ENCODE data around the gene PCSK4.

The PCSK4 gene

GRCh38 chr19:1451916-1452801, 38.0 kb downstream of the PCSK4 start:
- H3K36me3 ChIP-seq (ENCODE audit: insufficient read depth, low read length), result no peaks in the 10 kb centered on the region
- no peaks in the 10 kb centered on the region for H3K9me3 ChIP-seq (replicated peaks; ENCODE audit: low read length)
- H3K4me3 ChIP-seq (ENCODE audit: low read length), result no peak overlapping the region
- H3K9ac ChIP-seq (ENCODE audit: low read depth, low read length), result no peak overlapping the region
- peaks cover 13% of the 10 kb centered on the region for H3K4me1 ChIP-seq (ENCODE audit: control insufficient read depth, insufficient read depth, low read length)
- H3K4me2 ChIP-seq (ENCODE audit: low read length), result no peak overlapping the region
- H3K27me3 ChIP-seq (ENCODE audit: control insufficient read depth, insufficient read depth, low read length), result peaks cover 88% of the 10 kb centered on the region

- Histone ChIP-seq H3K4me1 (ENCODE audit: control insufficient read depth, insufficient read depth, low read length) (peaks cover 19% of the 10 kb centered on the region), H3K27me3 (ENCODE audit: control insufficient read depth, insufficient read depth, low read length) (peaks cover 86% of the 10 kb centered on the region), H3K4me3 (ENCODE audit: low read length) (no peak overlapping the region), H3K36me3 (ENCODE audit: insufficient read depth, low read length) (no peaks in the 10 kb centered on the region), H3K9ac (ENCODE audit: low read depth, low read length) (no peak overlapping the region), H3K4me2 (ENCODE audit: low read length) (no peak overlapping the region), H3K9me3 (replicated peaks; ENCODE audit: low read length) (no peaks in the 10 kb centered on the region)
These were observed 39.1 kb downstream of the PCSK4 start for GRCh38 chr19:1450735-1451731.

- H3K4me1 ChIP-seq (ENCODE audit: control insufficient read depth, insufficient read depth, low read length), result peaks cover 23% of the 10 kb centered on the region
- H3K9ac ChIP-seq (ENCODE audit: low read depth, low read length), result no peak within 1 kb of the TSS
These were observed 40.4 kb downstream of the PCSK4 start, which contains the start of gene APC2 for GRCh38 chr19:1449467-1450442. TSS of gene APC2 (plus strand) at chr19:1450121. CDS start at chr19:1453002, 2,881 bp downstream.

DNA sequence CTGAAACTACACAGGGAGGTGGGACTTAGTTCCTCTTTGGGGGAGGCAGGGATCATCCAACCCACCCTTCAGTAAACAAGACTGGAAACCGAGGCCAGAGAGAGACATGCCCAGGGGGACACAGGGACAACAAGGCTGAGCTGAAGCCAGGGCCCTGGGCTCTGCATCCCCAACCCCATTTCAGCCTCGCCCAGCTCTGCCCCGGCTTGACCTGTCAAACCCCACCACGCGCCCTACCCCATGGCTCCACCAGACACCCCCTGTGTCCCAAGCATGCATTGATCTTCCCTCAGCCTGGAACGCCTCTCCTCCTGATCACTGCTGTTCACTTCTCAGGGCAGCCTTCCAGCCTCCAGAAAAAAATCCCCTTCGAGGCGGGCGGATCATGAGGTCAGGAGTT, 42.2 kb downstream of the PCSK4 start:
- no peak overlapping the region for H3K4me2 ChIP-seq (ENCODE audit: low read length)
- no peak overlapping the region for H3K4me3 ChIP-seq (ENCODE audit: low read length)
- no peaks in the 10 kb centered on the region for H3K9me3 ChIP-seq (replicated peaks; ENCODE audit: low read length)
- H3K36me3 ChIP-seq (ENCODE audit: insufficient read depth, low read length), result peaks cover 2% of the 10 kb centered on the region
- H3K4me1 ChIP-seq (ENCODE audit: control insufficient read depth, insufficient read depth, low read length), result peaks cover 16% of the 10 kb centered on the region
- H3K9ac ChIP-seq (ENCODE audit: low read depth, low read length), result no peak overlapping the region
- H3K27me3 ChIP-seq (ENCODE audit: control insufficient read depth, insufficient read depth, low read length), result peaks cover 61% of the 10 kb centered on the region

More at GRCh38 chr19:1449467-1450442, 40.4 kb downstream of the PCSK4 start, which contains the start of gene APC2:
- no peaks in the 10 kb centered on the region for H3K9me3 ChIP-seq (replicated peaks; ENCODE audit: low read length)
- no peaks in the 10 kb centered on the region for H3K36me3 ChIP-seq (ENCODE audit: insufficient read depth, low read length)
- H3K27me3 ChIP-seq (ENCODE audit: control insufficient read depth, insufficient read depth, low read length), result peaks cover 74% of the 10 kb centered on the region
- peak within 1 kb of the TSS; percentile 22 for H3K4me2 ChIP-seq (ENCODE audit: low read length)
- H3K4me3 ChIP-seq (ENCODE audit: low read length), result no peak within 1 kb of the TSS

GRCh38 chr19:1447504-1447903, 42.6 kb downstream of the PCSK4 start:
- Histone ChIP-seq H3K27me3 (ENCODE audit: control insufficient read depth, insufficient read depth, low read length) (peaks cover 56% of the 10 kb centered on the region), H3K4me1 (ENCODE audit: control insufficient read depth, insufficient read depth, low read length) (peaks cover 16% of the 10 kb centered on the region), H3K36me3 (ENCODE audit: insufficient read depth, low read length) (peaks cover 6% of the 10 kb centered on the region), H3K4me3 (ENCODE audit: low read length) (no peak overlapping the region), H3K9ac (ENCODE audit: low read depth, low read length) (no peak overlapping the region), H3K4me2 (ENCODE audit: low read length) (no peak overlapping the region), H3K9me3 (replicated peaks; ENCODE audit: low read length) (no peaks in the 10 kb centered on the region)

- Histone ChIP-seq H3K4me1 (ENCODE audit: control insufficient read depth, insufficient read depth, low read length) (peaks cover 12% of the 10 kb centered on the region), H3K9ac (ENCODE audit: low read depth, low read length) (no peak overlapping the region), H3K36me3 (ENCODE audit: insufficient read depth, low read length) (peaks cover 12% of the 10 kb centered on the region), H3K4me2 (ENCODE audit: low read length) (no peak overlapping the region), H3K27me3 (ENCODE audit: control insufficient read depth, insufficient read depth, low read length) (peaks cover 50% of the 10 kb centered on the region), H3K9me3 (replicated peaks; ENCODE audit: low read length) (no peaks in the 10 kb centered on the region), H3K4me3 (ENCODE audit: low read length) (no peak overlapping the region)
These were observed 43.3 kb downstream of the PCSK4 start for GRCh38 chr19:1446713-1447481.

GRCh38 chr19:1445932-1446712, 44.0 kb downstream of the PCSK4 start:
- H3K4me2 ChIP-seq (ENCODE audit: low read length), result peak overlapping the region; percentile 49
- no peak overlapping the region for H3K4me3 ChIP-seq (ENCODE audit: low read length)
- H3K4me1 ChIP-seq (ENCODE audit: control insufficient read depth, insufficient read depth, low read length), result peaks cover 12% of the 10 kb centered on the region
- H3K27me3 ChIP-seq (ENCODE audit: control insufficient read depth, insufficient read depth, low read length), result peaks cover 43% of the 10 kb centered on the region
- H3K9ac ChIP-seq (ENCODE audit: low read depth, low read length), result no peak overlapping the region
- no peaks in the 10 kb centered on the region for H3K9me3 ChIP-seq (replicated peaks; ENCODE audit: low read length)
- peaks cover 20% of the 10 kb centered on the region for H3K36me3 ChIP-seq (ENCODE audit: insufficient read depth, low read length)

DNA sequence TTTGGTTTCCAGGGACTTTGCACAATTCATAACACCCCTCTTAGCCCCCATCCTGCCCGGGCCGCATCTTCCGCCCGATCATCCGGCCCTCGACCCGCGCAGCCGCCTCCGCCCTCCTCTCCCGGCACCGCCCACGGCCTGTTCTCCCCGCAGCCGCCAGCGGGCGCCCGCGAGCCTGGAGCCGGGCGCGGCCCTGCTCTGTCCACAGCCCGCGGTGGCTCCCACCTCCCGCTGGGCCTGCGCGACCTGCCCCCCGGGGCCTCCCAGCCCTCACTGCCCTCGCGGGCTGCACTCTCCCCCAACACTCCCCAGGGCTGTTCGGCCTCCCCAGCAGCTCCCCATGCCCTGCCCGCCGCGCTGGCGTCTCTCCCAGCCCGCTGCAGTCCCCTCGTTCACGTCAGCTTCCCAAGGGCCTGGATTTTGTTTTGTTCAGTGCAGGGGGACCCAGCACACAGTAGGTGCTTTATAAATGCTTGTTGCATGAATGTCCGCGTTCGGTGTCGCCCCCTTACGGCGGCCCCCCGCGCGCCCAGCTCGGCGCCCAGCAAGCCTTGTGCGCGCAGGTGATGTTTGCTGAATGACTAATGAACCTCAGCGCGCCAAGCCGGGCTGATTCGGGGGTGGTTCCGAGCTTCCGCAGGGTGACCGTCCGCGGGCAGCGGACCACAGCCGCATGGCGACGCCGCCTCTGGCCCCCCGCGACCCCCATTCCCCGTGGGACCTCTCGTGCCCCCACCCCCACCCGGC, 44.8 kb downstream of the PCSK4 start:
- Histone ChIP-seq H3K9ac (ENCODE audit: low read depth, low read length) (no peak overlapping the region), H3K4me2 (ENCODE audit: low read length) (peak overlapping the region; percentile 79), H3K4me3 (ENCODE audit: low read length) (no peak overlapping the region), H3K36me3 (ENCODE audit: insufficient read depth, low read length) (peaks cover 27% of the 10 kb centered on the region), H3K9me3 (replicated peaks; ENCODE audit: low read length) (no peaks in the 10 kb centered on the region), H3K27me3 (ENCODE audit: control insufficient read depth, insufficient read depth, low read length) (peaks cover 35% of the 10 kb centered on the region), H3K4me1 (ENCODE audit: control insufficient read depth, insufficient read depth, low read length) (peaks cover 18% of the 10 kb centered on the region)

- H3K9ac ChIP-seq (ENCODE audit: low read depth, low read length), result peak overlapping the region; percentile 14
- no peak overlapping the region for H3K4me3 ChIP-seq (ENCODE audit: low read length)
- peaks cover 40% of the 10 kb centered on the region for H3K36me3 ChIP-seq (ENCODE audit: insufficient read depth, low read length)
These were observed 48.3 kb downstream of the PCSK4 start for GRCh38 chr19:1441677-1442438.

More at GRCh38 chr19:1441677-1442438, 48.3 kb downstream of the PCSK4 start:
- peaks cover 6% of the 10 kb centered on the region for H3K27me3 ChIP-seq (ENCODE audit: control insufficient read depth, insufficient read depth, low read length)
- H3K9me3 ChIP-seq (replicated peaks; ENCODE audit: low read length), result no peaks in the 10 kb centered on the region
- peaks cover 30% of the 10 kb centered on the region for H3K4me1 ChIP-seq (ENCODE audit: control insufficient read depth, insufficient read depth, low read length)
- no peak overlapping the region for H3K4me2 ChIP-seq (ENCODE audit: low read length)

Data from skeletal muscle satellite cell (primary cell).